GM19025 (cell line): ENCODE measurements around the gene NXPH2.
"Not testable (repeated sequence)": the region's sequence is repeated elsewhere in the genome, so short reads cannot be mapped to it uniquely, and the experiment has no call there.

Source experiments
- ATAC-seq: cut with Tn5 transposase; IDR thresholded peaks from one replicate; pipeline ENCODE4 v1.9.1; 2021; ENCODE audit warnings: mild to moderate bottlenecking, low read depth, moderate library complexity; ENCODE audit not compliant: unreplicated experiment

Gene NXPH2

GRCh38 chr2:138648606-138649005 lies 131.6 kb downstream of the NXPH2 start:
- no peak for ATAC-seq

DNA sequence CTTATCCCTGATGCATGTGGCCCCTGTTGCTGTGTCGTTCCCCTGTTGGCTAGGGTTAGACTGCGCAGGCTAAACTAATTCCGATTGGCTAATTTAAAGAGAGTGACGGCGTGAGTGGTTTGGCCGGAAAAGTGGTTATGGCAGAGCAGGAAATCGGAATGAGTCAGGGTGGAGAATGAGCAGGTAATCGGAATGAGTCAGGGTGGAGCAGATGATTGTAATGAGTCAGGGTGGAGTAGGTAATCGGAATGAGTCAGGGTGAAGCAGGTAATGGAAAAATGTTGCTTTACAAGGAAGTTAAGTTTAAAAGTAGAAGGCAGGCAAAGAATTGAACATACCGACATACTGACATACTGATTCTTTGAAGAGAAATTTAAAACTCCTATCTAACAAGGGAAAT lies 135.4 kb downstream of the NXPH2 start:
- not testable (repeated sequence) for ATAC-seq

- no peak for ATAC-seq
Observed at GRCh38 chr2:138640921-138641676, 139.1 kb downstream of the NXPH2 start.

DNA sequence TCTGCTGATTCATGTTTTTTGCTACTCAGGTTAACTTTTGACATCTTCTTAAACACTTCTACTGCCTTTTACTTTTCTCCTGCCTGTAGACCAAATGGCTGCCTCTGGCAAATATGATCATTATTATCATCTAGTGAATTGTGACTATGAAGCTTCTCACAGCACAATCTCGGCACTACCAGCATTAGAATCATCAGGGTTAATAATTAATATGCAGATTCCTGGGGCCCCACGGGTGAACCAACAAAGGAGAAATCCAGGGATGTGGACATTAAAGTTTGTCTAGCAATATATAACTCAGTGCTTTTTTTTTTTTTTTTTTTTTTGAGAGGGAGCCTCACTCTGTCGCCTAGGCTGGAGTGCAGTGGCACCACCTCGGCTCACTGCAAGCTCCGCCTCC lies 142.5 kb downstream of the NXPH2 start:
- no peak for ATAC-seq

DNA sequence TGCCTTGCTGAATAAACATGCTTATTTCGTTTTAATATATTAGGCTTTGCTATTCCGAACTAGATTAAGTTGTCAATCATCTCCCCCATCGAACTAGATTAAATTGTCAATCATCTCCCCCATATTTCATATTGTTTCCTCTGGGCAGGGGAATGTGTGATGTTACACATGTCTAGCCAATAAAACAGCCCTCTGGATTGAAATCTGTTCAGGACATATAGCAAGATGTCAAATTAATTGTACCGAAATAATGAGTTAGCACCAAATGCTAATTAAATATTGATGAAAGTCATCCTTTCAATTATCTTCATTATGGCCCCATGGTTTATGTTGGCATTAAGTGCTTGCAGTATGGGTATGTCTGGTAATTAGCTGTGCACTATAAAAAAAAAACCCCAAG lies 143.1 kb downstream of the NXPH2 start:
- ATAC-seq = no peak

DNA sequence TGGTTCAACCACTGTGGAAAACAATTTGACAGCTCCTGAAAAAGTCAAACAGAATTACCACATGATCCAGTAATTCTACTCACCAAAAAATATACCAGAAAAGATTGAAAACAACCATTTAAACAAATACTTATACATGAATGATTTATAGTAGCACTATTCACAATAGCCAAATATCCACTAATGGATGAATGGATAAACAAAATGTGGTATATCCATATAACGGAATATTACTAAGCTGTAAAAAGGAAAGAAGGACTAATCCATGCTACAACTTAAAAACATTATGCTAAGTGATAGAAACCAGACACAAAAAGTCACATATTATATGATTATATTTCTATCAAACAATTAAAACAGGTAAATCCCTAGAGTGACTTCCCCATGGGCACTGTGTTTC lies 147.1 kb downstream of the NXPH2 start:
- ATAC-seq = no peak

DNA sequence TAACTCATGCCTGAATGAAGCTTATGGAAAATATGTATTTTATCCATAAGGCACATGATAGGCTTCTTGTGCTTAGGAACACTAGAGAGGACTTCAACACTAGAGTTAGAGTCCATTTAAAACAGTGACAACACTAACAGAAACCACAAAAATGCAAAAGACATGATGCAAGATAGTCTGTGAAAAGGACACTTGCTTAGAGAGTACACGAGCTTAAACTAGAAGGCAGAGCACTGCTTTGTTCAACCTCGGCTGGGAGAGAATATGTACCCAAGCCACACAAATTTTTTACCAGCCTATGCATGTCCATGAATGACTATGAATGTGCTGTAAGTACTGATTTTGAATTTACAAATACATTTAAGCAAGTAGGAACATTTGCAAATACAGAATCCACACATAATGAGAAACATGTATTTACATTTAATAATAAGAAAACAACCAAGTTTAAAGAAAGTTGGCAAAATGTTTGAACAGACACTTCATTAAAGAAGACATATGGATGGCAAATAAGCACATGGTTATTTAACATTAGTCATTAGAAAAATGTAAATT lies 148.0 kb downstream of the NXPH2 start:
- ATAC-seq = no peak

DNA sequence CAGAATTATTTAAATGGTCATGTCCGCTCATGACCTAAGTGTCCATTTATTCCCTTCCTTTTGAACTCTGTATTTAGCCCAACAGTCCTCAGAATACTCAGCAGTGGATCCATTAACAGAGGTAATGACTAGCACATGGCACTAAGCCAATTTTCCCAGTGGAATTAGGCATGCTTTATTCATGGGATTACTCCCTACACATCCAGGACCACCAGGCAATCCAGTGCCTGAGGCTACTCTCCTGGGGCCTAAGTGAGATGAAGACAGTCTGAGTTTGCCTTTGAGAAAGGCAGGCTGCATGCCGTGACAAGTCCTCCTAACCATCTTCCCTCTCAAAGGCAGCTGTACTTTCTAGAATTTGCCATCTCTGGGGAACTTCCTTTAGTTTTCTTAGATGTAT lies 150.0 kb downstream of the NXPH2 start:
- no peak for ATAC-seq

DNA sequence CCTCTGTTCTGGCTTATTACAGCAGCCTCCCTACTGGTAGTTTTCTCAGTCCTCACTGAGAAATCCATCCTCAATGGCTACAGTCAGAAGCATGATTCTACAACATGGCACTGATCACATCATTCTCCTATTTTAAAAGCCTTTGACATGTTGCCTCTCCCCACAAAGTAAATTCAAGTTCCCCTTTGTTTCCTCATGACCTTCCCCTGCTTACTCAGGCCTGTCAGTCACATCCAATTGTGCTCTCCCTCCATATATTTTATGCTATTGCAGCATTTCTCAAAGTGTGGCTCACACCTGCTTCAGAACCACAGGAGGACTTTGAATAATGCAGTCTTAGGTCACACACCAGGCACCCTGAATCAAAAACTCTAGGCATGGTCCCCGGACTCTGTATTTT lies 154.0 kb downstream of the NXPH2 start:
- no peak for ATAC-seq

DNA sequence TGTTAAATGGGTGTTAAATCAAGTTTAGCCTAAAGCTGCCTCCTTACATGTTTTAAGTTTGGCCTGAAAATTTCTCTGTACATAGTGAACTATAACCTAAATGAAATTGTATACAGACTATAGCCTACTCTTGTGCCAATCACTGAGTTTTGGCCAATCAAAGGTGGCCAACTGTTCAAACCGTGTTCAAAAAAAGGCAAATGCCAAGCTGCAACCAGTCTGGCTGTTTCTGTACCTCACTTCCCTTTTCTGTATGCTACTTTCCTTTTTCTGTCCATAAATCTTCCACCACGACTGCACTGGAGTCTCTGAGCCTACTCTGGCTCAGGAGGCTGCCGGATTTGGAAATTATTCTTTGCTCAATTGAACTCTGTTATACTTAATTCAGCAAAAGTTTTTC lies 157.6 kb downstream of the NXPH2 start:
- ATAC-seq = no peak

- ATAC-seq = no peak
Observed at GRCh38 chr2:138621139-138621538, 159.1 kb downstream of the NXPH2 start.

DNA sequence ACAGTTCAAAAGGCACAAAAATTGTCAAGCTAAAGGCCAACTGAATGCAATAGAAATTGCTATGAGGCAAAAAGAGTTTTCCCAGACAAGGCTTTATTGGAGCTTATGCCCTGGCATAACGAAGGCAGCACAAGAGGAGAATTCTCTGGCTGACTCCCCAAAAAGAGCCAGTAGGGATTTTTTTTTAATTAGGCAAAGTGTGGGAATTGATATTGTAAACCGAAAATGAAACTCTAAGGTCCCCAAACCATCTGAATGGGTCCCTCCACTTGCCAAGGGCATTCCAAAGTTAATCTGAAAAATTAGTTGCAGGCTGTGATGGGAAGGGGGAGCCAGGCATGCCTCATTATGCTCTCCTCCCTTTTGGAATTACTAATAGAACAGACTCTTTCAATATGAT lies 159.8 kb downstream of the NXPH2 start:
- ATAC-seq = no peak
